Measurements from ENCODE around the gene ZNF205. TPM values are rescaled to one million over a fixed set of nuclear protein-coding genes. Genes with fewer than 3 reads are reported as not detected.
A peak's percentile ranks its signal among the peaks of the same experiment; 100 is the strongest.
"Not testable (repeated sequence)": the region's sequence is repeated elsewhere in the genome, so short reads cannot be mapped to it uniquely, and the experiment has no call there.

ZNF205 gene
- total RNA-seq, 1 donor from 2014 or later: 21.1 TPM

GRCh38 chr16:3161235-3162018 is 49.0 kb downstream of the ZNF205 start:
- no peaks in the 10 kb centered on the region for H3K9me3 Mint-ChIP-seq
- peak overlapping the region; percentile 74 for H3K4me3 Mint-ChIP-seq
- no peaks in the 10 kb centered on the region for H3K36me3 Mint-ChIP-seq (ENCODE audit: low read depth)
- H3K27ac Mint-ChIP-seq (ENCODE audit: unreplicated experiment): no peak overlapping the region
- H3K4me1 Mint-ChIP-seq: peaks cover 41% of the 10 kb centered on the region
- DNase-seq (ENCODE audit: low read depth, low spot score): no peak
- no peak for TF ChIP-seq CTCF (conservative IDR thresholded peaks at IDR 0.05)
- H3K27me3 Mint-ChIP-seq (ENCODE audit: low read depth): peaks cover 43% of the 10 kb centered on the region

GRCh38 chr16:3164121-3164991 is 52.0 kb downstream of the ZNF205 start:
- no peak for TF ChIP-seq CTCF (conservative IDR thresholded peaks at IDR 0.05)
- Mint-ChIP-seq H3K27ac (ENCODE audit: unreplicated experiment) (no peak overlapping the region), H3K4me1 (peaks cover 22% of the 10 kb centered on the region), H3K36me3 (ENCODE audit: low read depth) (no peaks in the 10 kb centered on the region), H3K4me3 (peak overlapping the region; percentile 31), H3K27me3 (ENCODE audit: low read depth) (peaks cover 43% of the 10 kb centered on the region), H3K9me3 (no peaks in the 10 kb centered on the region)
- no peak for DNase-seq (ENCODE audit: low read depth, low spot score)

- Mint-ChIP-seq H3K4me3 (peak overlapping the region; percentile 31), H3K36me3 (ENCODE audit: low read depth) (no peaks in the 10 kb centered on the region), H3K27ac (ENCODE audit: unreplicated experiment) (no peak overlapping the region), H3K4me1 (peaks cover 19% of the 10 kb centered on the region), H3K27me3 (ENCODE audit: low read depth) (peaks cover 48% of the 10 kb centered on the region), H3K9me3 (no peaks in the 10 kb centered on the region)
- no peak for TF ChIP-seq CTCF (conservative IDR thresholded peaks at IDR 0.05)
- no peak for DNase-seq (ENCODE audit: low read depth, low spot score)
Observed at GRCh38 chr16:3165111-3165822, 52.9 kb downstream of the ZNF205 start.

GRCh38 chr16:3166505-3166886 is 54.1 kb downstream of the ZNF205 start:
- Mint-ChIP-seq H3K4me3 (no peak overlapping the region), H3K36me3 (ENCODE audit: low read depth) (no peaks in the 10 kb centered on the region), H3K27me3 (ENCODE audit: low read depth) (peaks cover 56% of the 10 kb centered on the region), H3K4me1 (peaks cover 16% of the 10 kb centered on the region), H3K9me3 (no peaks in the 10 kb centered on the region), H3K27ac (ENCODE audit: unreplicated experiment) (no peak overlapping the region)
- TF ChIP-seq CTCF (conservative IDR thresholded peaks at IDR 0.05): no peak
- DNase-seq (ENCODE audit: low read depth, low spot score): no peak

- H3K4me3 Mint-ChIP-seq; H3K27ac Mint-ChIP-seq (ENCODE audit: unreplicated experiment); H3K36me3 Mint-ChIP-seq (ENCODE audit: low read depth); DNase-seq (ENCODE audit: low read depth, low spot score); H3K9me3 Mint-ChIP-seq: not testable (repeated sequence)
- Mint-ChIP-seq H3K4me1 (peaks cover 21% of the 10 kb centered on the region), H3K27me3 (ENCODE audit: low read depth) (peaks cover 72% of the 10 kb centered on the region)
Observed at GRCh38 chr16:3168729-3169128, 56.3 kb downstream of the ZNF205 start.

Other genes with a start within 250 kb of the ZNF205 start
- gene FLYWCH2, start 229.4 kb upstream of the ZNF205 start, total RNA-seq: 32.3 and 32.4 TPM in 2 replicates
- 26.4 and 26.7 TPM in 2 replicates for gene FLYWCH1, start 200.7 kb upstream of the ZNF205 start, total RNA-seq
- 1.0 TPM in 2 replicates for gene KREMEN2, start 148.3 kb upstream of the ZNF205 start, total RNA-seq
- gene PAQR4, start 143.2 kb upstream of the ZNF205 start, total RNA-seq: 53.3 and 53.4 TPM in 2 replicates
- 80.1 and 82.2 TPM in 2 replicates for gene PKMYT1, start 132.1 kb upstream of the ZNF205 start, total RNA-seq
- not detected in 2 replicates for gene CLDN9, start 99.7 kb upstream of the ZNF205 start, total RNA-seq
- 0.47 and 0.55 TPM in 2 replicates for gene CLDN6, start 94.4 kb upstream of the ZNF205 start, total RNA-seq
- 3.1 and 3.5 TPM in 2 replicates for gene TNFRSF12A, start 92.2 kb upstream of the ZNF205 start, total RNA-seq
- 23.7 and 28.6 TPM in 2 replicates for gene HCFC1R1, start 88.6 kb upstream of the ZNF205 start, total RNA-seq
- 62.5 and 68.0 TPM in 2 replicates for gene THOC6, start 88.6 kb upstream of the ZNF205 start, total RNA-seq
- gene BICDL2, start 75.6 kb upstream of the ZNF205 start, total RNA-seq: not detected in 2 replicates
- gene MMP25, start 66.0 kb upstream of the ZNF205 start, total RNA-seq: 0.64 and 0.96 TPM in 2 replicates
- gene IL32, start 46.9 kb upstream of the ZNF205 start, total RNA-seq: not detected in 2 replicates
- not detected in 2 replicates for gene ZSCAN10, start 13.3 kb upstream of the ZNF205 start, total RNA-seq
- gene ZNF213, start 22.4 kb downstream of the ZNF205 start, total RNA-seq: 14.9 and 15.9 TPM in 2 replicates
- 0.35 TPM in 1 of 2 replicates, not detected in the other for gene OR1F1, start 75.6 kb downstream of the ZNF205 start, total RNA-seq
- 12.1 and 14.1 TPM in 2 replicates for gene ZNF200, start 122.6 kb downstream of the ZNF205 start, total RNA-seq
- gene MEFV, start 144.0 kb downstream of the ZNF205 start, total RNA-seq: not detected in 2 replicates
- gene ZNF263, start 170.9 kb downstream of the ZNF205 start, total RNA-seq: 32.7 and 34.0 TPM in 2 replicates
- gene TIGD7, start 192.8 kb downstream of the ZNF205 start, total RNA-seq: 5.2 and 6.6 TPM in 2 replicates
- 43.8 and 48.9 TPM in 2 replicates for gene ZNF75A, start 192.9 kb downstream of the ZNF205 start, total RNA-seq
- 0.16 TPM in 1 of 2 replicates, not detected in the other for gene OR2C1, start 243.3 kb downstream of the ZNF205 start, total RNA-seq

Measured in neural crest cell (in vitro differentiated cells).